ENCODE data around the gene KIAA1671. TPM values are rescaled to one million over a fixed set of nuclear protein-coding genes. Genes with fewer than 3 reads are reported as not detected.

Gene KIAA1671
- polyA plus RNA-seq, 1 donor from 2014 or later, result 3.0 TPM

DNA sequence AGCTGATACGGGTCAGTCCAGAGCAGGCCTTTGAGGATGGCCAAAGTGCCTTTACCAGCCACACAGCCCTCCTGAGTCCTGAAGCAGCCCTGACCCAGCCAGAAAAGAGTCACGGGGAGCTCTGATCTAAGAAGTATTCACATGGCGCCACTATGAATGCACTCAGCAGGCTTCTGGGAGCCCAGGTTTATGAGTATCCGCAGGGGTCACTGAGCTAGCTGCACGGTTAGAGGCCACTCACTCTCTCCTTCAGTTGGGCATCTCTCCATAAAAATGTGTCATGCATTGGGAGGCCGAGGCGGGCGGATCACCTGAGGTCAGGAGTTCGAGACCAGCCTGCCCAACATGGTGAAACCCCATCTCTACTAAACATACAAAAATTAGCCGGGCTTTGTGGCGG lies 10.3 kb downstream of the KIAA1671 start:
- no peaks in the 10 kb centered on the region for H4K20me1 ChIP-seq (ENCODE audit: insufficient read depth)
- H3K9ac ChIP-seq (ENCODE audit: low read length), result no peak overlapping the region
- no peak for TF ChIP-seq MXI1 (conservative IDR thresholded peaks at IDR 0.05; ENCODE audit: poor library complexity, severe bottlenecking)
- TF ChIP-seq SMC3 (conservative IDR thresholded peaks at IDR 0.05; ENCODE audit: poor library complexity), result no peak
- no peak for TF ChIP-seq RAD21 (conservative IDR thresholded peaks at IDR 0.05)

DNA sequence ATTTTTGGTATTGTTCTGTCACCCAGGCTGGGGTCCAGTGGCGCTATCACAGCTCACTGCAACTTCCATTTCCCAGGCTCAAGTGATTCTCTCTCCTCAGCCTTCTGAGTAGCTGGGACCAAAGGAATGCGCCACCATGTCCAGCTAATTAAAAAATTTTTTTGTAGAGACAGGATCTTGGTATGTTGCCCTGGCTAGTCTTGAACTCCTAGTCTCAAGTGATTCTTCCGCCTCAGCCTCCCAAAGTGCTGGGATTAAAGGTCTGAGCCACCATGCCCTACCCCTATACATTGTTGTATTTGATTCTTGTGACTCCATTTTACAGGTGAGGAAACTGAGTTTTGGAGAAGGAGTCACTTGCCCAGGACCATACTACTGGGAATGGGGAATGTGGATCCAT lies 11.9 kb downstream of the KIAA1671 start:
- H3K27me3 ChIP-seq (ENCODE audit: insufficient read depth, low read depth, low read length), result no peaks in the 10 kb centered on the region
- H4K20me1 ChIP-seq (ENCODE audit: insufficient read depth), result no peaks in the 10 kb centered on the region
- no peak overlapping the region for H3K27ac ChIP-seq (ENCODE audit: low read length)
- no peaks in the 10 kb centered on the region for H3F3A ChIP-seq (ENCODE audit: insufficient read depth, low read length, poor library complexity, severe bottlenecking)
- no peaks in the 10 kb centered on the region for H3K36me3 ChIP-seq (ENCODE audit: insufficient read depth, low read length)
- H3K4me2 ChIP-seq (ENCODE audit: low read length), result no peak overlapping the region
- no peak overlapping the region for H3K9ac ChIP-seq (ENCODE audit: low read length)
- TF ChIP-seq RAD21 (conservative IDR thresholded peaks at IDR 0.05) (no peak), EP300 (conservative IDR thresholded peaks at IDR 0.05; ENCODE audit: poor library complexity, severe bottlenecking) (no peak), EZH2 (IDR thresholded peaks at IDR 0.05; ENCODE audit: borderline replicate concordance, insufficient read depth, low read length, poor library complexity, severe bottlenecking) (no peak), SMC3 (conservative IDR thresholded peaks at IDR 0.05; ENCODE audit: poor library complexity) (no peak), POLR2AphosphoS5 (IDR thresholded peaks at IDR 0.05) (no peak), MXI1 (conservative IDR thresholded peaks at IDR 0.05; ENCODE audit: poor library complexity, severe bottlenecking) (no peak), TAF1 (IDR thresholded peaks at IDR 0.05; ENCODE audit: low read depth) (no peak)
- TF ChIP-seq, protein P1, sequence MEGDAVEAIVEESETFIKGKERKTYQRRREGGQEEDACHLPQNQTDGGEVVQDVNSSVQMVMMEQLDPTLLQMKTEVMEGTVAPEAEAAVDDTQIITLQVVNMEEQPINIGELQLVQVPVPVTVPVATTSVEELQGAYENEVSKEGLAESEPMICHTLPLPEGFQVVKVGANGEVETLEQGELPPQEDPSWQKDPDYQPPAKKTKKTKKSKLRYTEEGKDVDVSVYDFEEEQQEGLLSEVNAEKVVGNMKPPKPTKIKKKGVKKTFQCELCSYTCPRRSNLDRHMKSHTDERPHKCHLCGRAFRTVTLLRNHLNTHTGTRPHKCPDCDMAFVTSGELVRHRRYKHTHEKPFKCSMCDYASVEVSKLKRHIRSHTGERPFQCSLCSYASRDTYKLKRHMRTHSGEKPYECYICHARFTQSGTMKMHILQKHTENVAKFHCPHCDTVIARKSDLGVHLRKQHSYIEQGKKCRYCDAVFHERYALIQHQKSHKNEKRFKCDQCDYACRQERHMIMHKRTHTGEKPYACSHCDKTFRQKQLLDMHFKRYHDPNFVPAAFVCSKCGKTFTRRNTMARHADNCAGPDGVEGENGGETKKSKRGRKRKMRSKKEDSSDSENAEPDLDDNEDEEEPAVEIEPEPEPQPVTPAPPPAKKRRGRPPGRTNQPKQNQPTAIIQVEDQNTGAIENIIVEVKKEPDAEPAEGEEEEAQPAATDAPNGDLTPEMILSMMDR (IDR thresholded peaks at IDR 0.05; ENCODE audit: poor library complexity, severe bottlenecking), result no peak
- TF ChIP-seq, protein P2, sequence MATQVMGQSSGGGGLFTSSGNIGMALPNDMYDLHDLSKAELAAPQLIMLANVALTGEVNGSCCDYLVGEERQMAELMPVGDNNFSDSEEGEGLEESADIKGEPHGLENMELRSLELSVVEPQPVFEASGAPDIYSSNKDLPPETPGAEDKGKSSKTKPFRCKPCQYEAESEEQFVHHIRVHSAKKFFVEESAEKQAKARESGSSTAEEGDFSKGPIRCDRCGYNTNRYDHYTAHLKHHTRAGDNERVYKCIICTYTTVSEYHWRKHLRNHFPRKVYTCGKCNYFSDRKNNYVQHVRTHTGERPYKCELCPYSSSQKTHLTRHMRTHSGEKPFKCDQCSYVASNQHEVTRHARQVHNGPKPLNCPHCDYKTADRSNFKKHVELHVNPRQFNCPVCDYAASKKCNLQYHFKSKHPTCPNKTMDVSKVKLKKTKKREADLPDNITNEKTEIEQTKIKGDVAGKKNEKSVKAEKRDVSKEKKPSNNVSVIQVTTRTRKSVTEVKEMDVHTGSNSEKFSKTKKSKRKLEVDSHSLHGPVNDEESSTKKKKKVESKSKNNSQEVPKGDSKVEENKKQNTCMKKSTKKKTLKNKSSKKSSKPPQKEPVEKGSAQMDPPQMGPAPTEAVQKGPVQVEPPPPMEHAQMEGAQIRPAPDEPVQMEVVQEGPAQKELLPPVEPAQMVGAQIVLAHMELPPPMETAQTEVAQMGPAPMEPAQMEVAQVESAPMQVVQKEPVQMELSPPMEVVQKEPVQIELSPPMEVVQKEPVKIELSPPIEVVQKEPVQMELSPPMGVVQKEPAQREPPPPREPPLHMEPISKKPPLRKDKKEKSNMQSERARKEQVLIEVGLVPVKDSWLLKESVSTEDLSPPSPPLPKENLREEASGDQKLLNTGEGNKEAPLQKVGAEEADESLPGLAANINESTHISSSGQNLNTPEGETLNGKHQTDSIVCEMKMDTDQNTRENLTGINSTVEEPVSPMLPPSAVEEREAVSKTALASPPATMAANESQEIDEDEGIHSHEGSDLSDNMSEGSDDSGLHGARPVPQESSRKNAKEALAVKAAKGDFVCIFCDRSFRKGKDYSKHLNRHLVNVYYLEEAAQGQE (IDR thresholded peaks at IDR 0.05; ENCODE audit: borderline replicate concordance), result no peak
- H3K9me3 ChIP-seq (ENCODE audit: low read length), result no peaks in the 10 kb centered on the region
- H2AFZ ChIP-seq (ENCODE audit: low read depth, low read length), result no peak overlapping the region
- no peaks in the 10 kb centered on the region for H3K79me2 ChIP-seq (replicated peaks; ENCODE audit: insufficient read depth, low read length)
- no peaks in the 10 kb centered on the region for H3K9me2 ChIP-seq (ENCODE audit: insufficient read depth, low read length)
- H3K4me3 ChIP-seq (ENCODE audit: low read length), result no peak overlapping the region

More for the DNA sequence above, 10.3 kb downstream of the KIAA1671 start:
- H3K9me2 ChIP-seq (ENCODE audit: insufficient read depth, low read length), result no peaks in the 10 kb centered on the region
- no peak overlapping the region for H3K27ac ChIP-seq (ENCODE audit: low read length)
- no peaks in the 10 kb centered on the region for H3K79me2 ChIP-seq (replicated peaks; ENCODE audit: insufficient read depth, low read length)
- H2AFZ ChIP-seq (ENCODE audit: low read depth, low read length), result no peak overlapping the region
- H3K36me3 ChIP-seq (ENCODE audit: insufficient read depth, low read length), result no peaks in the 10 kb centered on the region
- no peaks in the 10 kb centered on the region for H3F3A ChIP-seq (ENCODE audit: insufficient read depth, low read length, poor library complexity, severe bottlenecking)
- no peak overlapping the region for H3K4me3 ChIP-seq (ENCODE audit: low read length)
- no peaks in the 10 kb centered on the region for H3K9me3 ChIP-seq (ENCODE audit: low read length)
- no peaks in the 10 kb centered on the region for H3K27me3 ChIP-seq (ENCODE audit: insufficient read depth, low read depth, low read length)
- H3K4me2 ChIP-seq (ENCODE audit: low read length), result no peak overlapping the region
